HG03066 (cell line): ENCODE data around the gene TTC9C.
"Not testable (repeated sequence)": the region's sequence is repeated elsewhere in the genome, so short reads cannot be mapped to it uniquely, and the experiment has no call there.

Source experiments
- ATAC-seq: cut with Tn5 transposase; IDR thresholded peaks from one replicate; pipeline ENCODE4 v1.9.1; 2021; ENCODE audit warnings: low read depth; ENCODE audit not compliant: unreplicated experiment

Gene TTC9C

DNA sequence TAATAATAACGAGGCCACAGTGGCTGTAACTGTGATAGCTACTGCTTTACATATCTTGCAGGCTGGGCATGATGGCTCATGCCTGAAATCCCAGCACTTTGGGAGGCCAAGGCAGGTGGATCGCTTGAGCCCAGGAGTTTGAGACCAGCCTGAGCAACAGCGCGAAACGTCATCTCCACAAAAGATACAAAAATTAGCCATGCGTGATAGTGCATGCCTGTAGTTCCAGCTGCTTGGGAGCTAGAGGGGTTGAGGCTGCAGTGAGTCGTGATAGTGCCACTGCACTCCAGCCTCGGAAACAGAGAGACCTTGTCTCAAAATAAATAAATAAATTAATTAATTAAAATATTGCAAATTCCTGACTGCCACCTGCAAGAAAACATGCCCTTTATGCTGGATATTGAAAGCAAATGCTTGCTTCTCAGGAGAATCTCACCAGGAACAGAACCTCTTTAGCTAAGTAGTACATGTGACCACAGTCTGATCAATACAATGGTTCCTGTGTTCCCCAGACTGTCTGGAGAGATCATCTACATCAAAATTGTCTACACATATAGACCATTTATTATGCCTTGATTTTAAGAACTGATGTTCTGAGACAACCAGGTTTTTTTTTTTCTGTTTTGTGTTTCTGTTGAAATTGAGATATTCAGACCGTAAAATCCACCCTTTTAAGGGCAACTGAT, 19.3 kb downstream of the TTC9C start:
- ATAC-seq: no peak

DNA sequence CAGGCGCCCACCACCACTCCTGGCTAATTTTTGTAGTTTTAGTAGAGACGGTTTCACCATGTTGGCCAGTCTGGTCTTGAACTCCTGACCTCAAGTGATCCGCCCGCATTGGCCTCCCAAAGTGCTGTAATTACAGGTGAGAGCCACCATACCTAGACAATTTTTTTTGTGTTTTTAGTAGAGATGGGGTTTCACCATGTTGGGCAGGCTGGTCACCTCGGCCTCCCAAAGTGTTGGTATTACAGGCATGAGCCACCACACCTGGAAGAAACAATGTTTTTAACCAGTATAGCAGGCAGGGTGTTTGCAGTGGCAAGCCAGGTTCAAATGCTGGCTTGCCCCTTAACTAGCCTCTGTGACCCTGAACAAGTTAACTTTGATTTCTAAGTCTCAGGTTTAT, 21.6 kb downstream of the TTC9C start:
- not testable (repeated sequence) for ATAC-seq

DNA sequence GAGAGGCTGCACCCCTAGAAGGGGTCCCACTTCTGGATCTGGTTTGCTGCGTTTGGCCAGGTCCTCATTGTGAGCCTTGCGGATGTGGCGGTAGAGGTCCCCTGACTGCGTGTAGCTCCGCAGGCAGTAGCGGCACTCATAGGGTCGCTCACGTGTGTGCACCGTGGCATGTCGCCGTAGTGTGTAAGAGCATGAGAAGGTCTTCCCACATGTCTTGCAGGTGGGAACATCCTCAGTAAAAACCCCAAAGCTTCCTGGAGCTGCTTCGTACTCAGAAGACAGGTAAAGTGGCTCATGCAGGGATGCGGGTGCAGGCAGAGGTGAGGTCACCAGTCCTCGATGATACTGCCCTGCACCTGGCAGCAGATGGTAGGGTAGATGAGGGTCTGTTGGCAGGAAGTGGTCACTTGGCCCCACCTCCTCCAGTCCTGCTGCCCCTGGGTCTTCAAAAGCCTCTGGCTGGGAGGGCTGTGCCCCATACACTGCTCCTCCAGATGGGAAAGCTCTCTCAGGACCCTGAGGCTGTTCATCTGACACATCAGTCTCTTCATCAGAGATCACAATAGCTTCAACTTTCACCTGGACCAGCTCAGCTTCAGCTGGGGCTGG, 24.0 kb downstream of the TTC9C start:
- ATAC-seq: no peak

DNA sequence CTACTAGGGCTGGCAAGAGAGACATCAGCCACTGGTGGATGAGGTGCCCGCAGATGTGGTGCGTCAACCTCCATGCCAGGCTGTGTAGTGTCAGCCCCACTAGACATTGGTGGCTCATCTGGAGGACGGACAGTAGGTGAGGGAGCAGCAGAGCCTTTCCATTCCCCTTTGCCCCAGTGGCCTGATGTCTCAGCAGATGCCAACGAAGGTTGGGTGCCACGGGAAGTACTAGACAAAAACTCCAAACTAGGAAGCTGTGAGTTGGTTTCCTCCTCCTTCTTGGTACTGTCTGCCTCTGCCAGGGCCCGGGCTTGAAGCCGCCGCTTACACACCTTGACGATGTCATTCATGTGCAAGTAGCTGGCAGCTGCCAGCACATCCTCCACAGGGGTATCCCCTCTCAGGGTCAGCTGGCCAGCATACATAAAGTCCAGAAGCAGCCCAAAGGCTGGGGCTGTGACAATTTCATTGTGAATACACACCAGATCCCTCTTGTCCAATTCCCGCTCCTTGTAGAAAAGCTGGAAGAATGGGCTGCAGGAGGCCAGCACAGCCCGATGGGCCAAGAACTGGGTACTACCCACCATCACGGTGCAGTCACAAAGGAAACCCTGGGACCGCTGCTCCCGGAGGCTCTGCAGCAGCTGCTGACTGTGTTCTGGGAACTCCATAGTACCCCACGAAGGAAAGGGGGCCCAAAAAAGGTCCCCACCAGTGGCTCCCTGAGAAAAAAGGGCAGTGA, 24.9 kb downstream of the TTC9C start:
- ATAC-seq: no peak

DNA sequence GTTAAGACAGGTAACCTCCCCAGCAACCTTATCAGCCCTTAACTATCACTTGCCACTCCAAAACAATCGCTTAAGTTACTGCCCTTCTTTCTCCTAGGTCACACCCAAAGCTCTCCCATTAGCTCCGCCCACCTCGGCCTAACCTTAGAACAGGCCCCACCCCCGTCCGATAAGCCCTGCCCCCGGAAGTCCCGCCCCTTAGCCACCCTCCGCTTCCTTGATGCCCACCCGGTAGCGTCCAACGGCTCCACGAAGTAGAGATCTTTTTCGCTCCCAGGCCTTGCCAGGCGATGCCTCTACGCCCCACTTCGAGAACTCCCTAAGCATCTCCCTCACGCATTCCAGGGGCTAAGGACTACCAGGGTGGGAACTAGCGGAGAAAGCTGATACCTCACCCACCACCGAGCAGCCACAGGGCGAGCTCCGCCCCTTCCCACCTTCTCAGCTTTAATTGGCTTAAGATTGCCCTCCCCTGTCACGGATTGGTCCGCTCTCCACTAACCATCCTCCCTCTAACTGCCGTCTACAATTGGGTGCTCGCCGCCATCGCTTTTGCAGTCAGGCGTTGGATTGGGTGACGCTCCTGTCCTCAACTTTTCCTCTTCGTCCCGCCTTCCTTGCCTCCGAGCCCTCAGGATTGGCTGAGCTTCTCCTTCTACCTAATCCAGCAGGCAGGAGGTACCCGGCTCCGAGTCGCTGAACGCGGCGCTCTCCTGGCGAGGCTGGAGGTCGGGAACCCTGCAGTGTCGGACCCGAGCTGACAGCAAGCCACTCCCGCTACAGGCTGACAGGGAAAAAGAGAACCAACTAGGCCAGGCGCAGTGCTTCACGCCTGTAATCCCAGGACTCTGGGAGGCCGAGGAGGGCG, 25.7 kb downstream of the TTC9C start, which contains the start of gene ZBTB3:
Gene ZBTB3 (minus strand): TSS at position 425 of the 868 bp plus-strand sequence. CDS start 496 bp downstream, outside the sequence.
- peak; percentile 97 for ATAC-seq

DNA sequence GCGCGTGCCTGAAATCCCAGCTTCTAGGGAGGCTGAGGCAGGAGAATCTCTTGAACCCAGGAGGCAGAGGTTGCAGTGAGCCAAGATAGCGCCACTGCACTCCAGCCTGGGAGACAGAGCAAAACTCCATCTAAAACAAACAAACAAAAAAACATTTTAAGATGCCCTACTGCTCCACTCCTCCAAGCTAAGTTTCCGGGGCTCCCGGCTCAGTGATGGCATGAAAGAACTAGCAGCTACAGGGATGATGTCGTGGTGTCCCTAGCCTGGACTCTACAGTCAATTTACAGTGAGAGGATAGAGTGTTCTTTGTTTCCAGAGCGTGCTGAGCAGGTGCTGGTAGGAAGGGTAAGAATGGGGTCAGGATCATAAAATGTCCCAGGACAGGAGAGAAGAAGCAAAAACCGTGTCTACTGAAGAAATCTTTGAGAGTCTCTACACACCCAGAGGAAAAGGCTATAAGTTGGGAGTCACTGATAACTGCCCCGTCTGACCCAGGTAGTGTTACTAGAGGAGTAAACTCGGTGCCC, 26.9 kb downstream of the TTC9C start:
- ATAC-seq: no peak

DNA sequence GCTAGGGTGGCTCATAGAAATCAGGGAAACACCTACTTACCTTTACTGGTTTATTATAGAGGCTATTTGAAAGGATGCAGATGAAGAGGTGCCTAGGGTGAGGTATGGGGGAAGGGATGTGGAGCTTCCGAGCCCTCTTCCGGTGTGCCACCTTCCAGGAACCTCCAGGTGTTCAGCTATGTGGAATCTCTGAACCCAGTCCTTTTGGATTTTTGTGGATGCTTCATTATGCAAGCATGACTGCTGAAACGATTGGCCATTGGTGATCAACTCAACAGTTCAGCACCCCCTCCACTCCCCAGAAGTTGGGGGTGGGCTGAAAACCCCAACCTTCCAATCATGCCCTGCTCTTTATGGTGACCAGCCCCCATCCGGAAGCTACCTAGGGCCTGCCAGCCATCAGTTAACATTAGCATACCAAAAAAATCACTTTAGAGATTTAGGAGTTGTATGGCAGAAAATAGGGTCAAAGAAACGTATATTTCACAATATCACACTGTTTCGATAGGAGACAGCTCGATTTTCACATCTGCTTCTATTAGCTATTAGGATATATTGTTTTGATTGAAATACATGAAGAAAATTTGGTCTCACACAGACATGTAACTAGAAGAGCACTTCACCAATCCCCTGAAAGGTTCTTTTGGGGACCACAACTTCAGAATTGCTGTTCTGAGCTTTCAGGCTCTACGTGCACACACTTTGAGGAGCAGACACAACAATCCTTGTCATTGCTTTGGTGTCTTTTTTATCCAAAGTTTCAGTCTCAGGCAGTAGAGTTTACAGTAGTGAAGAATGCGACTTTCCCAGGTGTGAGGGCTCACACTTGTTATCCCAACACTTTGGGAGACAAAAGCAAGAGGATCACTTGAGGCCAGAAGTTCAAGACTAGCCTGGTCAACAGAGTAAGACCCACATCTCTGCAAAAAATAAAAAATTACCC, 29.8 kb downstream of the TTC9C start:
- ATAC-seq: no peak

DNA sequence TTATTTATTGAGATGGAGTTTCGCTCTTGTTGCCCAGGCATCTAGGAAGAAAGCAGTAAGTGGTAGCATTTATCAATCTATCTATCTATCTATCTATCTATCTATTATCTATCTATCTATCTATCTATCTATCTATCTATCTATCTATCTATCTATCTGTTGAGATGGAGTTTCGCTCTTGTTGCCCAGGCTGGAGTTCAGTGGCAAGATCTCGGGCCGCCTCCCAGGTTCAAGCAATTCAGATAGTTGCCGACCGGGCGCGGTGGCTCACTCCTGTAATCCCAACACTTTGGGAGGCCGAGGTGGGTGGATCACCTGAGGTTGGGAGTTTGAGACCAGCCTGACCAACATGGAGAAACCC, 32.6 kb downstream of the TTC9C start:
- ATAC-seq: not testable (repeated sequence)

DNA sequence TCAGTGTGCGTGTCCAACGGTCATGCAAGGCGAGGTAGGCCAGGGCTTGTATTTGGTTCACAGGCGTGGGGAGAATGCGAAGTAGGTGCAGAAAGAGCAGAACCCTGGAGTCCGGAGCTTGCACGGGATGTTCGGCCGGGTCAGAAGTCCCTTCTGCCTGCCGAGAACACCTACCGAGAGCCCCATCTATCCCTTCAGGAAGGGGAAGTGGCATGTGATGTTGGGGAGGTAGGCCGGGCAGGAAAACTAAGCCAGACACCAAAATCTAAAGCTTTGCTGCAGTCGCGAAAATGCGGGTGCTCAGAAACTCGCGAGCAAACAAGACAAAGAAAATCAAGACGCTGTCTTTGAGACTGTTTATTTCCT, 42.5 kb downstream of the TTC9C start:
- no peak for ATAC-seq

DNA sequence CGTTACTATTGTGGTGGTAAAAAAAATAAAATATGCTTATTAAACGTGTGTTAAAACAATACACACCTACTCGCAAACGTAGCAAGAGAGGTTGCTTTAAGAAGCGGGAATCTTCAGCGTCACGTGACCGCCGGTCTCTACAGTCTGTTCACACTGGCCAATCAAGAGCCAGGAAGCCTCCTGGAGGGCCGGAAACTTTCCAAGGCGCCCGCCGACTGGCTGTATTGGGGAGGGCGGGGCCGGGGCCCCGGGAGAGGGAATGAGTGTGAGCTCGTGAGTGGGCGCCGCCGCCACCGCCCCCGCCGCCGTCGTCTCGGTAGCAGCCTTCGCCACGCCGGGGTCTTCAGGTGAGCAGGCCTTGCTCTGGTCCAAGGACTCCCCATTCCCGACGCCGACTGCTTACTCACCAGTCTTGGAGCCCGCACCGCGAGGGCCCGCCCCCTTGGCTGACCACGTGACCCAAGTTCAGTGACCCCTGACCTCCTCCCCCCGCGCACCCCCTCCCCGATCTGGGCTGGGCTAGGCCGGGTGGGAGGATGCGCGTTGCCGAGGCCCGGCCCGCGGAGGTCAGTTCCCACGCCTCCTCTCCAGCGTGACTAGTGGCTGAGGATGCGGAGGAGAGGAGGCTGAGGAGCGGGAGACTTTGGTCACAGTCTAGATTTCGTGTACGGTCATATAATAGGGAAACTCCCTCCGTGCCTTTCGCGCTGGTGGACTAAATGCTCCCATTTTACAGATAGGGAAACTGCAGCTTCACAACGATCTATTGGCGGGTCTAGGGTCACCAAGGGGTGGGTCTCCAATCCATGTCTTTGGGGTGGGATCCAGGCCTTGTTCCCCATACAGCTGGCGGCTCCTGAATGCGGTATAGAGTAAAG, 43.1 kb downstream of the TTC9C start, which contains the start of gene TAF6L:
Gene TAF6L (plus strand): TSS at position 253 of the 878 bp plus-strand sequence. CDS start 4,388 bp downstream, outside the sequence.
- peak; percentile 68 for ATAC-seq

DNA sequence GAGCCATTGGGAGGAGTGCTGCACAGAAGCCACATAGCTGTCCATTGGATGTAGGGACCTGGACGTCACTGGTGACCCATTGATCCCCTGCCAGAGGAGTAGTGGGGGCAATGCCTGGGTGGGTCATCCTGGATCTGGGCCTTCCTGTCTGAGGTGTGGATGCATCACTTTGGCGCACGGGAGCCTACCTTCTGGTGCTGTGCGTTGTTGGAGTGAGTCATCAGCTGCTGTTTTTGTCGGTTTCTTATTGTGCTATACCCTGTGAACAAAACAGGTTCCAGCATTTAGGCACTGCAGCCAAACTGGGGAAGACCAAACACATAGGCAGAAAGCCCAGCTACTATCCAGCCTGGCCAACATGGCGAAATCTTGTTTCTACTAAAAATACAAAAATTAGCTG, 46.1 kb downstream of the TTC9C start:
- ATAC-seq: no peak

DNA sequence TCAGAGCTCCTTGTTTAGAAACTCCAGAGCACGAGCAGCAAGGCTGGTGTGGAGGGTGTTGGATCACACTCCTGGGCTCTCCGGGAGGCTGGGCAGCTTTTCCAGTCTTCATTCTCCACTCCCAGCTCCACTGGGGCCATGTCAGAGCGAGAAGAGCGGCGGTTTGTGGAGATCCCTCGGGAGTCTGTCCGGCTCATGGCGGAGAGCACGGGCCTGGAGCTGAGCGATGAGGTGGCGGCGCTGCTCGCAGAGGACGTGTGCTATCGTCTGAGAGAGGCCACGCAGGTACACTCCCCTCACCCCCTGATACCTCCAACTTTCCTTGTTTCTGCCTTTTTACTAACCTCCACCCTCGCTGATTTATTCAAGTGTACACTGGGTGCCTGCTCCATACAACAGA, 47.4 kb downstream of the TTC9C start:
- no peak for ATAC-seq

DNA sequence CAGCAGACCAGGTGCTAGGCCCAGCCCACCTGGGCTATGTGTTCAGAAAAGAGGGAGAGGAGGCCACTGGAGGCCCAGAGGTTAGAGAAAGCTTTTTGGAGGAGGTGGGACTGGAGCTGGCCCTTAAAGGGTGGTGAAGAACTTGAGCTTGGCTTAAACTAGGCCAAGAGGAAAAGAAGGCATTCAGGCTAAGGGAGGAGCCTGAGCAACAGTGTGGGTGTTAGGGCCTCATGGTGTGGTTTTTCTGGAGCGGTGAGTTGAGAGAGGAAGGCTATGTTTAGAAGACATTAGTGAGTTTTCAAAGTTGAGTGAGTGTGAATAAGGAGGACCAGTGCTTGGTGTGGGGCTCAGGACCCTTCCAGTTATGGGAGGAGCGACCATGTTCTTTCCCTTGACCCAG, 49.1 kb downstream of the TTC9C start:
- no peak for ATAC-seq

DNA sequence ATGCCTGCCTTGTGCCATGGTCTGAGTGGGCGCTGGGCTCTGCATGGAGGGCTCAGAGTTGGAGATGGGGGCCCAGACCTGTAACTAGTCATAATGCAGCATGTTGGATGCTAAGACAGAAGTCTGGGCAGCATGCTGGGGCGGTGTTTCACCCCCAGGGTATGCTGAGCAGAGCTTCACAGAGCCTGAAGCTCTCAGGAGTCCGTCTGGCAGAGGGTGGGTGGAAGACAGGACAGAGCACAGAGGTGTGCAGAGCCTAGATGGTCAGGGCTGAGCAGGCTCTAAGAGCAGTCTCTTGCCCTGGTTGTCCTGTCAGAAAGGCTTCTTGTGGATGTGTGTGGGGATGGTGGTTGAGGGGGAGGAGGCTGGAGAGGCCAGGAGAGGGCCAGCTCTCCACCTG, 50.2 kb downstream of the TTC9C start:
- no peak for ATAC-seq

DNA sequence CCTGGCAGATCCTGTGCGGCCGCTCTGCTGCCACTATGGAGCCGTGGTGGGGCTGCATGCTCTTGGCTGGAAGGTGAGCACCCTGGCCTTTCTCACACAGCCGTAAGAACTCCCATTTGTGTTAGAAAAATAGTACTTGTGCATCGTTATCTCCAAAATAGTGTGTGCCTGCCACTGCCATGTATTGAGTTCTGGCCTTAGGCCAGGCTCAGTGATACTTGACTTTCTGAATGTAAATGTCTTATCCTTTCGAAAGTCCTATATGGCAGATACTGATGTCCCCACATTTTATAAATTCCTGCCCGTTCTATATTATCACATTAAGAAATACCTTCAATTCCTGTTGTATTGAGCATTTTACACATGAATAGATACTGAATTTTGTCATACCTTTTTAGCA, 54.5 kb downstream of the TTC9C start:
- ATAC-seq: no peak

DNA sequence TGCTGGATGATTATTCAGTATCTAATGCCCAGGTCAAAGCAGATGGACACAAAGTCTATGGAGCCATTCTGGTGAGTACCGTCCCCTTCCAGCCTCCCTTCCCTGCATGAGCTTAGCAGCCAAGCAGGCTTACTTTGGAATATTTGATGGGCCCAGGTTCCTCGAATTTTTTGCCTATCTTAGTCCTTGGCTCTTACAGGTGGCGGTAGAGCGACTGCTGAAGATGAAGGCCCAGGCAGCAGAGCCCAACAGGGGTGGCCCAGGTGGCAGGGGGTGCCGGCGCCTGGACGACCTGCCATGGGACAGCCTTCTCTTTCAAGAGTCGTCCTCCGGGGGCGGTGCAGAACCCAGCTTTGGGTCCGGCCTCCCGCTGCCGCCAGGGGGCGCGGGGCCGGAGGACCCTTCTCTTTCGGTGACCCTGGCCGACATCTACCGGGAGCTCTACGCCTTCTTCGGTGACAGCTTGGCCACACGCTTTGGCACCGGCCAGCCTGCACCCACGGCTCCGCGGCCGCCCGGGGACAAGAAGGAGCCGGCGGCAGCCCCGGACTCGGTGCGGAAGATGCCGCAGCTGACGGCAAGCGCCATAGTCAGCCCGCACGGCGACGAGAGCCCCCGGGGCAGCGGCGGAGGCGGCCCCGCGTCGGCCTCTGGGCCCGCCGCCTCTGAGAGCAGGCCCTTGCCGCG, 58.2 kb downstream of the TTC9C start:
- peak; percentile 73 for ATAC-seq

DNA sequence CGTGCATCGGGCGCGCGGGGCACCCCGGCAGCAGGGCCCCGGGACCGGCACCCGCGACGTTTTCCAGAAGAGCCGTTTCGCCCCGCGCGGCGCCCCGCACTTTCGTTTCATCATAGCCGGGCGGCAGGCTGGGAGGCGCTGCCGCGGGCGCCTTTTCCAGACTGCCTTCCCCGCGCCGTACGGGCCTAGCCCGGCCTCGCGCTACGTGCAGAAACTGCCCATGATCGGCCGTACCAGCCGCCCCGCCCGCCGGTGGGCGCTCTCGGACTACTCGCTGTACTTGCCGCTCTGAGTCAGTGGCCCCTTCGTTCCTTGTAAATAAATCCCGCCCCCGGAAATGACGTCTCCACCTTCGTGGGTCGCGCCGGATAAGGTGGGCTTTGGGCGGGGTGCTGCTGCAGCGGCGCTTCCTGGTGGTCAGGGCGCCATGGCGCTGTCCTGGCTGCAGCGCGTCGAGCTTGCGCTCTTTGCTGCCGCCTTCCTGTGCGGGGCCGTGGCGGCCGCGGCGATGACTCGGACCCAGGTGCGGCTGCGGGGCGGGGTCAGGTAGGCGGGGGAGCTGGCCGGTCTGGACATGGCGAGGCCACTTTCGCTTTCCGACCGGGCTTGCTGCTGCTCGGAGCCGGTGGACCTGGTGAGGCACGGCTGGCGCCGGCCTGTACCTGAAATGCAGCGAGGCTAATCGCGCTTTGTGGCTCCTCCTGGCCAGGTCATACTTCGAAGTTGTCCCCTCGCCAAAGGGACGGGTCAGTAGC, 58.9 kb downstream of the TTC9C start, which contains the start of gene TMEM179B:
Gene TMEM179B (plus strand): TSS at position 398 of the 755 bp plus-strand sequence. CDS start 30 bp downstream, at position 428.
- ATAC-seq: peak; percentile 66
